K562 (cell line): ENCODE results near the gene RAB7A.

Experiments
- BHLHE40 ChIP-seq: IDR thresholded peaks from 2 replicates; pipeline ENCODE4 v1.6.1; 2011; ENCODE audit warnings: low read length, improper control_type of control experiment
- BRD9 ChIP-seq: fragments of 450-650 bp; IDR thresholded peaks from 2 replicates; pipeline ENCODE4 v1.6.1; 2018; ENCODE audit warnings: low read depth; ENCODE audit not compliant: partially characterized antibody
- FOXK1 ChIP-seq: sonication (generic); formaldehyde crosslinking; IDR thresholded peaks from 2 replicates; pipeline ENCODE4 v1.8.0; 2022; ENCODE audit warnings: missing genetic modification reagents, mild to moderate bottlenecking, borderline replicate concordance
- MAZ ChIP-seq, 2 experiments: fragments of 450-650 bp in 1 of 2; sonication (generic) in 1 of 2; formaldehyde crosslinking; IDR thresholded peaks in 1 of 2; conservative IDR thresholded peaks in 1 of 2; 2 replicates each; pipeline versions ENCODE4 v1.4.0 to v1.5.0; 2020; ENCODE audit warnings: mild to moderate bottlenecking in 1 of 2, missing genetic modification reagents in 1 of 2
- NFIC ChIP-seq: fragments of 450-650 bp; IDR thresholded peaks from 2 replicates; pipeline ENCODE4 v1.6.1; 2017; ENCODE audit warnings: mild to moderate bottlenecking, inconsistent platforms
- PHB2 ChIP-seq: fragments of 450-650 bp; IDR thresholded peaks from 2 replicates; pipeline ENCODE4 v1.6.1; 2017; ENCODE audit warnings: low read depth
- POLR2A ChIP-seq: fragments of 450-650 bp; conservative IDR thresholded peaks from 2 replicates; pipeline ENCODE4 v1.6.1; 2016
- SIRT6 ChIP-seq: IDR thresholded peaks from one replicate; pipeline ENCODE4 v1.6.1; 2012; ENCODE audit warnings: low read depth, mild to moderate bottlenecking, control low read depth, inconsistent platforms, low read length, moderate library complexity
- TAF1 ChIP-seq: IDR thresholded peaks from 2 replicates; pipeline ENCODE4 v1.6.1; 2011; ENCODE audit warnings: mild to moderate bottlenecking, low read length, moderate library complexity; ENCODE audit not compliant: insufficient read depth, control insufficient read depth, severe bottlenecking; ENCODE audit errors: extremely low read depth
- TAF15 ChIP-seq: fragments of 200-400 bp; formaldehyde crosslinking; IDR thresholded peaks from 2 replicates; pipeline ENCODE4 v1.6.1; 2017; ENCODE audit warnings: mild to moderate bottlenecking, low read depth, low read length, moderate library complexity
- ZNF408 ChIP-seq: fragments of 250-450 bp; sonication (Bioruptor Pico); IDR thresholded peaks from 2 replicates; pipeline ENCODE4 v1.4.0; 2020; ENCODE audit warnings: low read depth, mild to moderate bottlenecking, moderate library complexity
- TF ChIP-seq, protein P1 (sequence below): sonication (generic); formaldehyde crosslinking; IDR thresholded peaks from 2 replicates; pipeline ENCODE4 v1.5.0; 2020; ENCODE audit warnings: missing genetic modification reagents
- TF ChIP-seq, protein P2 (sequence below): fragments of 450-650 bp; formaldehyde crosslinking; IDR thresholded peaks from 2 replicates; pipeline ENCODE4 v1.4.0; 2022; ENCODE audit warnings: missing genetic modification characterization
- TF ChIP-seq, protein P3 (sequence below): sonication (generic); formaldehyde crosslinking; IDR thresholded peaks from 2 replicates; pipeline ENCODE4 v1.8.1; 2022; ENCODE audit warnings: missing genetic modification reagents

DNA sequence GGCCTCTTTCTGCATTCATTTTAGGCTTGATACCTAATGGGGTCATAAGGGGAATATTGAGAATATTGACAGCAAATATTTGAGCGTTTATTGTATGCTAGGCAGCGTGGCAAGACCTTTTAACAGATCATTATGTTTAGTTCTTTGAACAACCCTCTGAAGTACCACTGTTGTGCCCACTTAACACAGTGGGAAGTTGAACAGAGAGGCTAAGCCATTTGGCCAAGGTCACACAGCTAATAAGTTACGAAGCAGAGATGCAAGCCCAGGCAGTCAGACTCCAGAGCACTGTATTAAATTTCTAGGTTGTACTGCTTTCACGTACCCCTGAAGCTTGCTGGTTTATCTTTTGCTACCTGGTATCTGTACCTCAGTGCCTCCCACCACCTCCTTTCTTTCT is 1.1 kb downstream of the RAB7A start:
- TF ChIP-seq TAF1: no peak
- TF ChIP-seq NFIC: no peak
- TF ChIP-seq, protein P1, sequence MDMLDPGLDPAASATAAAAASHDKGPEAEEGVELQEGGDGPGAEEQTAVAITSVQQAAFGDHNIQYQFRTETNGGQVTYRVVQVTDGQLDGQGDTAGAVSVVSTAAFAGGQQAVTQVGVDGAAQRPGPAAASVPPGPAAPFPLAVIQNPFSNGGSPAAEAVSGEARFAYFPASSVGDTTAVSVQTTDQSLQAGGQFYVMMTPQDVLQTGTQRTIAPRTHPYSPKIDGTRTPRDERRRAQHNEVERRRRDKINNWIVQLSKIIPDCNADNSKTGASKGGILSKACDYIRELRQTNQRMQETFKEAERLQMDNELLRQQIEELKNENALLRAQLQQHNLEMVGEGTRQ (CRISPR knock-in tag): no peak
- TF ChIP-seq, protein P2, sequence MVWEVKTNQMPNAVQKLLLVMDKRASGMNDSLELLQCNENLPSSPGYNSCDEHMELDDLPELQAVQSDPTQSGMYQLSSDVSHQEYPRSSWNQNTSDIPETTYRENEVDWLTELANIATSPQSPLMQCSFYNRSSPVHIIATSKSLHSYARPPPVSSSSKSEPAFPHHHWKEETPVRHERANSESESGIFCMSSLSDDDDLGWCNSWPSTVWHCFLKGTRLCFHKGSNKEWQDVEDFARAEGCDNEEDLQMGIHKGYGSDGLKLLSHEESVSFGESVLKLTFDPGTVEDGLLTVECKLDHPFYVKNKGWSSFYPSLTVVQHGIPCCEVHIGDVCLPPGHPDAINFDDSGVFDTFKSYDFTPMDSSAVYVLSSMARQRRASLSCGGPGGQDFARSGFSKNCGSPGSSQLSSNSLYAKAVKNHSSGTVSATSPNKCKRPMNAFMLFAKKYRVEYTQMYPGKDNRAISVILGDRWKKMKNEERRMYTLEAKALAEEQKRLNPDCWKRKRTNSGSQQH (CRISPR knock-in tag): no peak
- TF ChIP-seq, protein P3, sequence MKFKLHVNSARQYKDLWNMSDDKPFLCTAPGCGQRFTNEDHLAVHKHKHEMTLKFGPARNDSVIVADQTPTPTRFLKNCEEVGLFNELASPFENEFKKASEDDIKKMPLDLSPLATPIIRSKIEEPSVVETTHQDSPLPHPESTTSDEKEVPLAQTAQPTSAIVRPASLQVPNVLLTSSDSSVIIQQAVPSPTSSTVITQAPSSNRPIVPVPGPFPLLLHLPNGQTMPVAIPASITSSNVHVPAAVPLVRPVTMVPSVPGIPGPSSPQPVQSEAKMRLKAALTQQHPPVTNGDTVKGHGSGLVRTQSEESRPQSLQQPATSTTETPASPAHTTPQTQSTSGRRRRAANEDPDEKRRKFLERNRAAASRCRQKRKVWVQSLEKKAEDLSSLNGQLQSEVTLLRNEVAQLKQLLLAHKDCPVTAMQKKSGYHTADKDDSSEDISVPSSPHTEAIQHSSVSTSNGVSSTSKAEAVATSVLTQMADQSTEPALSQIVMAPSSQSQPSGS (CRISPR knock-in tag): no peak
- TF ChIP-seq FOXK1: no peak
- TF ChIP-seq MAZ (CRISPR knock-in tag; conservative IDR thresholded peaks at IDR 0.05 in 1 of 2, IDR thresholded peaks at IDR 0.05 in 1 of 2): no peak
- no peak for TF ChIP-seq BHLHE40
- TF ChIP-seq SIRT6: no peak
- no peak for TF ChIP-seq PHB2
- TF ChIP-seq POLR2A: no peak
- no peak for TF ChIP-seq ZNF408 (CRISPR knock-in tag)
- peak; percentile 27 for TF ChIP-seq BRD9
- no peak for TF ChIP-seq TAF15
